ENCODE results near the gene LRFN3.

DNA sequence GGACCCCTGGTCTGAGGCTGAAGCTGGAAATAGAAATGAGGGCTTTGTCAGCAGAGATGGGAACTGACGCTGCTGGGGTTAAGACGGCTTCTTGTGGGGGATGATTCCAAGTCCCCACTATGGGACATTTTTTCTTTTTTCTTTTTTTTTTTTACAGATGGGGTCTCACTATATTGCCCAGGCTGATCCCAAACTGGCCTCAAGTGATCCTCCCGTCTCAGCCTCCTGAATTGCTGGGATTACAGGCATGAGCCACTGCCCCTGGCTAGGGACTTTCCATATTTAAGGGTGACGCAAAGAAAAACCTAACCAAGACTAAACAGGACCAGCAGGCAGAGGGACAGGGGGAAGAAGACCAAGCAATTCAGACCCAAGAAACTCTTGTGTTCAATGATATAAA is 10.0 kb downstream of the LRFN3 start:
- TF ChIP-seq POLR2A (IDR thresholded peaks at IDR 0.05; ENCODE audit: low read depth, low read length): no peak
- TF ChIP-seq POLR2AphosphoS5 (IDR thresholded peaks at IDR 0.05; ENCODE audit: low read depth, low read length): no peak
